HepG2 (cell line): ENCODE results near the gene DDC. TPM values are rescaled to one million over a fixed set of nuclear protein-coding genes. Genes with fewer than 3 reads are reported as not detected.

ENCODE experiments used
- GMEB2 ChIP-seq: IDR thresholded peaks from 2 replicates; pipeline ENCODE4 v1.6.1; 2016; ENCODE audit warnings: missing biosample characterization, missing genetic modification reagents, low read depth
- MTA1 ChIP-seq: sonication (generic); formaldehyde crosslinking; IDR thresholded peaks from 2 replicates; pipeline ENCODE4 v1.4.0; 2020; ENCODE audit warnings: missing genetic modification reagents, mild to moderate bottlenecking, borderline replicate concordance
- NBN ChIP-seq: fragments of 450-650 bp; conservative IDR thresholded peaks from 2 replicates; pipeline ENCODE4 v1.6.1; 2017
- NCOR1 ChIP-seq: fragments of 200-600 bp; sonication (generic); IDR thresholded peaks from 2 replicates; pipeline ENCODE4 v1.7.0; 2017; ENCODE audit warnings: antibody characterized with exemption, low read length, borderline replicate concordance
- NFE2 ChIP-seq: sonication (generic); formaldehyde crosslinking; IDR thresholded peaks from 2 replicates; pipeline ENCODE4 v1.4.0; 2020; ENCODE audit warnings: missing genetic modification reagents
- SALL2 ChIP-seq: sonication (generic); formaldehyde crosslinking; IDR thresholded peaks from 2 replicates; pipeline ENCODE4 v1.8.1; 2023; ENCODE audit warnings: mild to moderate bottlenecking, missing genetic modification reagents, inconsistent platforms
- SNAPC5 ChIP-seq: sonication (generic); formaldehyde crosslinking; IDR thresholded peaks from 2 replicates; pipeline ENCODE4 v1.8.1; 2023; ENCODE audit warnings: mild to moderate bottlenecking, missing genetic modification reagents, borderline replicate concordance
- ZIK1 ChIP-seq: sonication (generic); formaldehyde crosslinking; IDR thresholded peaks from 2 replicates; pipeline ENCODE4 v1.5.0; 2020; ENCODE audit warnings: mild to moderate bottlenecking, low read depth, missing genetic modification reagents, borderline replicate concordance
- ZNF282 ChIP-seq: fragments of 450-650 bp; IDR thresholded peaks from 2 replicates; pipeline ENCODE4 v1.6.1; 2018; ENCODE audit not compliant: partially characterized antibody
- ZNF777 ChIP-seq: sonication (generic); formaldehyde crosslinking; IDR thresholded peaks from 2 replicates; pipeline ENCODE4 v1.4.0; 2020; ENCODE audit warnings: missing genetic modification reagents
- ZNF816 ChIP-seq: sonication (generic); formaldehyde crosslinking; IDR thresholded peaks from 2 replicates; pipeline ENCODE4 v1.8.0; 2022; ENCODE audit warnings: missing genetic modification reagents, mild to moderate bottlenecking, borderline replicate concordance
- ZSCAN22 ChIP-seq: sonication (generic); formaldehyde crosslinking; IDR thresholded peaks from 2 replicates; pipeline ENCODE4 v1.4.0; 2020; ENCODE audit warnings: mild to moderate bottlenecking, missing genetic modification reagents
- polyA plus RNA-seq, 8 experiments: library from polyadenylated mRNA; depleted of rRNA in 3 of 8; stranded (reverse) in 7 of 8; unstranded in 1 of 8; fragments of >200 nt; fragmentation: Illumina TruSeq in 4 of 8; extraction: Trizol in 4 of 8; gene quantifications; 2 replicates each; pipeline versions ENCODE4 v1.2.1 to v1.2.3, GENCODE V29; 2011 to 2016; ENCODE audit warnings: low read depth in 4 of 8, missing spikeins in 1 of 8, mixed read lengths in 1 of 8; ENCODE audit not compliant: insufficient read depth in 1 of 8
- total RNA-seq, 5 experiments: library from RNA; depleted of rRNA; stranded (reverse); fragments of >200 nt; fragmentation: Illumina TruSeq; extraction: Trizol; gene quantifications; 2 replicates each; pipeline ENCODE4 v1.2.3, GENCODE V29; 2016; ENCODE audit warnings: low read depth in 1 of 5
- TF ChIP-seq, protein P1 (sequence below), 2 experiments: fragments of 450-650 bp in 1 of 2; sonication (generic) in 1 of 2; formaldehyde crosslinking in 1 of 2; IDR thresholded peaks; 2 replicates each; pipeline versions ENCODE4 v1.6.1 to v1.8.0; 2016 to 2022; ENCODE audit warnings: antibody characterized with exemption in 1 of 2, mild to moderate bottlenecking in 1 of 2, missing genetic modification reagents in 1 of 2
- TF ChIP-seq, protein P2 (sequence below): sonication (generic); formaldehyde crosslinking; IDR thresholded peaks from 2 replicates; pipeline ENCODE4 v1.4.0; 2020; ENCODE audit warnings: mild to moderate bottlenecking, missing genetic modification reagents
- TF ChIP-seq, protein P3 (sequence below): IDR thresholded peaks from 2 replicates; pipeline ENCODE4 v1.6.1; 2016; ENCODE audit warnings: low read depth, borderline replicate concordance

DDC gene
- total and polyA plus RNA-seq, 2 of the 13 experiments (the other 11 are each of a cell fraction or from before 2014, with no cell fraction given), result 11.7 to 93.3 TPM

- TF ChIP-seq, protein P1, sequence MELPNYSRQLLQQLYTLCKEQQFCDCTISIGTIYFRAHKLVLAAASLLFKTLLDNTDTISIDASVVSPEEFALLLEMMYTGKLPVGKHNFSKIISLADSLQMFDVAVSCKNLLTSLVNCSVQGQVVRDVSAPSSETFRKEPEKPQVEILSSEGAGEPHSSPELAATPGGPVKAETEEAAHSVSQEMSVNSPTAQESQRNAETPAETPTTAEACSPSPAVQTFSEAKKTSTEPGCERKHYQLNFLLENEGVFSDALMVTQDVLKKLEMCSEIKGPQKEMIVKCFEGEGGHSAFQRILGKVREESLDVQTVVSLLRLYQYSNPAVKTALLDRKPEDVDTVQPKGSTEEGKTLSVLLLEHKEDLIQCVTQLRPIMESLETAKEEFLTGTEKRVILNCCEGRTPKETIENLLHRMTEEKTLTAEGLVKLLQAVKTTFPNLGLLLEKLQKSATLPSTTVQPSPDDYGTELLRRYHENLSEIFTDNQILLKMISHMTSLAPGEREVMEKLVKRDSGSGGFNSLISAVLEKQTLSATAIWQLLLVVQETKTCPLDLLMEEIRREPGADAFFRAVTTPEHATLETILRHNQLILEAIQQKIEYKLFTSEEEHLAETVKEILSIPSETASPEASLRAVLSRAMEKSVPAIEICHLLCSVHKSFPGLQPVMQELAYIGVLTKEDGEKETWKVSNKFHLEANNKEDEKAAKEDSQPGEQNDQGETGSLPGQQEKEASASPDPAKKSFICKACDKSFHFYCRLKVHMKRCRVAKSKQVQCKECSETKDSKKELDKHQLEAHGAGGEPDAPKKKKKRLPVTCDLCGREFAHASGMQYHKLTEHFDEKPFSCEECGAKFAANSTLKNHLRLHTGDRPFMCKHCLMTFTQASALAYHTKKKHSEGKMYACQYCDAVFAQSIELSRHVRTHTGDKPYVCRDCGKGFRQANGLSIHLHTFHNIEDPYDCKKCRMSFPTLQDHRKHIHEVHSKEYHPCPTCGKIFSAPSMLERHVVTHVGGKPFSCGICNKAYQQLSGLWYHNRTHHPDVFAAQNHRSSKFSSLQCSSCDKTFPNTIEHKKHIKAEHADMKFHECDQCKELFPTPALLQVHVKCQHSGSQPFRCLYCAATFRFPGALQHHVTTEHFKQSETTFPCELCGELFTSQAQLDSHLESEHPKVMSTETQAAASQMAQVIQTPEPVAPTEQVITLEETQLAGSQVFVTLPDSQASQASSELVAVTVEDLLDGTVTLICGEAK (IDR thresholded peaks at IDR 0.05), result no peak
- TF ChIP-seq, protein P1 (CRISPR knock-in tag; IDR thresholded peaks at IDR 0.05), result no peak
- TF ChIP-seq GMEB2 (CRISPR knock-in tag), result no peak
- peak; percentile 76 for TF ChIP-seq MTA1
- no peak for TF ChIP-seq NFE2 (CRISPR knock-in tag)
- TF ChIP-seq ZNF282, result no peak
- TF ChIP-seq, protein P2, sequence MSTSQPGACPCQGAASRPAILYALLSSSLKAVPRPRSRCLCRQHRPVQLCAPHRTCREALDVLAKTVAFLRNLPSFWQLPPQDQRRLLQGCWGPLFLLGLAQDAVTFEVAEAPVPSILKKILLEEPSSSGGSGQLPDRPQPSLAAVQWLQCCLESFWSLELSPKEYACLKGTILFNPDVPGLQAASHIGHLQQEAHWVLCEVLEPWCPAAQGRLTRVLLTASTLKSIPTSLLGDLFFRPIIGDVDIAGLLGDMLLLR (CRISPR knock-in tag), result no peak
- TF ChIP-seq ZSCAN22, result no peak
- TF ChIP-seq ZNF777 (CRISPR knock-in tag), result no peak
- TF ChIP-seq, protein P3, sequence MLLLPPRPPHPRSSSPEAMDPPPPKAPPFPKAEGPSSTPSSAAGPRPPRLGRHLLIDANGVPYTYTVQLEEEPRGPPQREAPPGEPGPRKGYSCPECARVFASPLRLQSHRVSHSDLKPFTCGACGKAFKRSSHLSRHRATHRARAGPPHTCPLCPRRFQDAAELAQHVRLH (CRISPR knock-in tag), result no peak
- no peak for TF ChIP-seq ZNF816 (CRISPR knock-in tag)
- no peak for TF ChIP-seq SALL2 (CRISPR knock-in tag)
- TF ChIP-seq NBN, result no peak
- TF ChIP-seq SNAPC5 (CRISPR knock-in tag), result no peak
- TF ChIP-seq NCOR1, result no peak
- TF ChIP-seq ZIK1 (CRISPR knock-in tag), result 0 out of 2 replicates have a peak, but pooled peaks have one; percentile 20
Observed at GRCh38 chr7:50594734-50595485, 29.7 kb upstream of the DDC start (continued).
